ENCODE data around the gene PCYT2.

PCYT2 gene

DNA sequence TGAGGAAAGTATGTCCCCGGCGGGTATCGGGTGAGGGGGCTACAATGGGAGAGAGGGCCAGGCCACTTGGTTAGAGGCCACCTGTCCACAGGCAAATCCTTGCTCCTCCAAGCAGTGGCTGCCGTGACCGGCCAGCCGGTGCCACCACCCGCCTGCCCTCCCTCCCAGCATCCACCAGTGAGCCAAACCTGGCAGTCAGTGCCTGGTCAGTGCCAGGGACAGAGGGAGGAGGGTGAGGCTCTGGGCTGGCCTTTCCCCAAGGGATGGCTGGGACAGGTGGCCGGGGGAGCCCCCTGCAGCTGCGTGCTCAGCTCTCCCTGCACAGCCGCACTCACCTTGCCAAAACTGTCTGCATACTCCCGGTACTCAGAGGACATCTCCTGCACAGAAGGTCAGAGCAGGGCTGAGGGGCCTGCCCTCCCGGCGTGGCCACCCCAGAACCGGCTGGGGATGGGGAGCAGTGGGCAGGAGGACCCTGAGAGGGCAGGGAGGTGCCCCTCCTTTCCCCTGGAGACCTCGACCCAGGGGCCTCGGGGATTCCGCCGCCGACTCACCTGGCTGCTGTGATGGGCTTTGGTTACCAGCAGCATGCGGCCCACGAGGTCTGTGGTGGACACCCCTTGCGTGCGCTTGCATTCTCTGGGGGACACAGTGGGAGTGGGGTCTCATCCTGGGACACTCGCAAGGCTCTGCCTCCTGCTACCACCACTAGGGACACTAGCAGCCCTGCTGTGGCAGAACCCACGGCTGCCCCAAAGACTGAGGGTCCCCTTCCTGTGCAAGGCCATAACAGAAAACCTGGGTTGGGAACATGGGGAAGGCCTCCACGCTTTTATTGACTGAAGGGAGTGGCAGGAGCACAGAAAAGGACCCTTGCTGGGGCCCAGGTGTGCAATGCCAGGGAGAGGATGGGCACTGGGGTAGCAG, 3.7 kb downstream of the PCYT2 start:
- Histone ChIP-seq H3K36me3 (ENCODE audit: control insufficient read depth in 1 of 2, insufficient read depth in 2 of 2, low read length in 2 of 2) (peaks cover 4 to 21% of the 10 kb centered on the region in 2 donors), H3K27ac (ENCODE audit: low read length) (no peak overlapping the region), H3K4me1 (ENCODE audit: control insufficient read depth in 1 of 2, insufficient read depth in 2 of 2, low read length in 2 of 2) (peaks cover 0 to 18% of the 10 kb centered on the region in 2 donors), H3K4me3 (ENCODE audit: low read depth in 1 of 2, low read length in 2 of 2) (no peak overlapping the region), H3K27me3 (ENCODE audit: low read depth, low read length) (no peaks in the 10 kb centered on the region), H3K9me3 (ENCODE audit: control insufficient read depth in 1 of 2, low read length in 2 of 2) (no peaks in the 10 kb centered on the region)

DNA sequence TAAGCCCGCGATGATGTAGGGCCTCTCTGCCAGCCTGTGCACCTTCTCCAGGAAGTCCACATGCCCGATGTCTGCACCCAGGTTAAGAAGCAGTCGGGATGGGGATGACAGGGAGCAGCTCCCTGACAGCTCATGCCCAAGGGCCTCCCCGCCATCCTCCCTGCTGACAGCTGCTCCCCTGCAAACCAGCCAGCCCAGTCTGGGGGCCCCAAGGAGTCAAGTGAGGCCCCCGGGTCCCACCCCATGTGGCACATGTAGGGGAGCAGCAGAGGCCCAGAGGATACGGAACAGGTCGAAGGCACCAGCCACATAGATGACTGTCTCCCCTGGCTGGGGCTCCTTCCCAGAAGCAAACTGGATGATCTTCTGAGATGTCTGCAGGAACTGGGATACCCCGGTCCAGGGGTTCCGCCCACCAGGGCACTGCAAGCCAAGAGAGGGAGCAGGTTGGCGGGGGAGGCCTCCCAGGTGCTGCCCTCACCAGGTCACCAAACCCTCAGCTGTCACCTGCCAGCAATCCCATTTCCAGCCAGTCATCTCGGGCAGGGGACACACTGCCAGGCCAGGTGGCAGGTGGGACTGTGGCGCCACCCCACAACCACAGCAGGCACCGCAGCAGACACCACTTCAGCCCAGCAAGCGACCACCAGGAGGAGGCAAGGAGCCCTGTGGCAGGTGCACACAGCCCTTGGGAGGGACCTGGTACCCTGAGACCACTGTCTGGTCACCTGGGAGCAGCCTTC, 4.6 kb downstream of the PCYT2 start:
- Histone ChIP-seq H3K9me3 (ENCODE audit: control insufficient read depth in 1 of 2, low read length in 2 of 2) (no peaks in the 10 kb centered on the region), H3K4me1 (ENCODE audit: control insufficient read depth in 1 of 2, insufficient read depth in 2 of 2, low read length in 2 of 2) (peaks cover 0 to 24% of the 10 kb centered on the region in 2 donors), H3K4me3 (ENCODE audit: low read depth in 1 of 2, low read length in 2 of 2) (no peak overlapping the region), H3K27ac (ENCODE audit: low read length) (no peak overlapping the region), H3K36me3 (ENCODE audit: control insufficient read depth in 1 of 2, insufficient read depth in 2 of 2, low read length in 2 of 2) (peaks cover 4 to 18% of the 10 kb centered on the region in 2 donors), H3K27me3 (ENCODE audit: low read depth, low read length) (no peaks in the 10 kb centered on the region)

DNA sequence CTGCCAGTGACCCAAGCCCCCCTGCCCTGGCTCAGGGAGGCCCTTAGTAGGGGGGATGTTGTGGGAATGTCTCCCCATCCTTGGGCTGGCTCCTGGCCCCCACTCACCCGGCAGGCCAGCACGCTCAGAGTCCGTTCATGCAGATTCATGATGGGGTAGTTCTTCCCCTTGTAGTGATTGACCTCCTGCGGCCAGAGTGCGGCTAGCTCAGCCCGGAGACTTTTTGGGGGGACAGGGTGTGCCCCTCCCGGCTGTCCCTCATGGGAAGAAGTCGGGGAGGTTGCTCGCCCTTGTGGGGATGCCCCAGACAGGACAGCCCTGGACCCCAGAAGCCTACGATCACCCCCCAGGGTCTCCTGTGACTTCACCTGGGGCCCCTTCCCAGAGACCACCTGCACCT, 5.2 kb downstream of the PCYT2 start:
- Histone ChIP-seq H3K36me3 (ENCODE audit: control insufficient read depth in 1 of 2, insufficient read depth in 2 of 2, low read length in 2 of 2) (peaks cover 4 to 18% of the 10 kb centered on the region in 2 donors), H3K27me3 (ENCODE audit: low read depth, low read length) (peaks cover 5% of the 10 kb centered on the region), H3K4me3 (ENCODE audit: low read depth in 1 of 2, low read length in 2 of 2) (no peak overlapping the region), H3K4me1 (ENCODE audit: control insufficient read depth in 1 of 2, insufficient read depth in 2 of 2, low read length in 2 of 2) (peaks cover 0 to 23% of the 10 kb centered on the region in 2 donors), H3K9me3 (ENCODE audit: control insufficient read depth in 1 of 2, low read length in 2 of 2) (no peaks in the 10 kb centered on the region), H3K27ac (ENCODE audit: low read length) (no peak overlapping the region)

DNA sequence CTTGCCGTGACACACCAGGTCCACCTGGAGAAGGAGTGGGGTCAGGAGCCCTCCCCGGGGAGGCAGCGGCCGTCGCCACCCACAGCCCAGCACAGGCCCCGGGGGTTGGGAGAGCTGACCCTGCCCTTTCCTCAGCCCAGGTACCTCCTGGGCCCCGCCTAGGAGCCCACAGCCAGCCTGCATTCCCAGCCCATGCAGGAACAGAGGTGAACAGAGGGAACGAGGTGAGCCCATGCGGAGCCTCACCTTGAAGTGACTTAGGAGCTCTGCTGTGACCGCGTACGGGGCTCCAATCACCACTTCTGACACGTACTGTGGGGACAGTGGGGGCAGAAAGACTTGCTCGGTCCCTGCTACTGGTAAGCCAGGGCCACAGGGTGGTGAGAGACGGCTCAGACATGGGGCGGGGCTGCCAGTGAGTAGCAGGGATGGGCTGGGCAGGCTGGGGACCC, 5.7 kb downstream of the PCYT2 start:
- peaks cover 6% of the 10 kb centered on the region for H3K27me3 ChIP-seq (ENCODE audit: low read depth, low read length)
- peaks cover 0 to 19% of the 10 kb centered on the region in 2 donors for H3K4me1 ChIP-seq (ENCODE audit: control insufficient read depth in 1 of 2, insufficient read depth in 2 of 2, low read length in 2 of 2)
- H3K27ac ChIP-seq (ENCODE audit: low read length), result no peak overlapping the region
- peaks cover 4 to 20% of the 10 kb centered on the region in 2 donors for H3K36me3 ChIP-seq (ENCODE audit: control insufficient read depth in 1 of 2, insufficient read depth in 2 of 2, low read length in 2 of 2)
- H3K4me3 ChIP-seq (ENCODE audit: low read depth in 1 of 2, low read length in 2 of 2), result no peak overlapping the region
- H3K9me3 ChIP-seq (ENCODE audit: control insufficient read depth in 1 of 2, low read length in 2 of 2), result no peaks in the 10 kb centered on the region

DNA sequence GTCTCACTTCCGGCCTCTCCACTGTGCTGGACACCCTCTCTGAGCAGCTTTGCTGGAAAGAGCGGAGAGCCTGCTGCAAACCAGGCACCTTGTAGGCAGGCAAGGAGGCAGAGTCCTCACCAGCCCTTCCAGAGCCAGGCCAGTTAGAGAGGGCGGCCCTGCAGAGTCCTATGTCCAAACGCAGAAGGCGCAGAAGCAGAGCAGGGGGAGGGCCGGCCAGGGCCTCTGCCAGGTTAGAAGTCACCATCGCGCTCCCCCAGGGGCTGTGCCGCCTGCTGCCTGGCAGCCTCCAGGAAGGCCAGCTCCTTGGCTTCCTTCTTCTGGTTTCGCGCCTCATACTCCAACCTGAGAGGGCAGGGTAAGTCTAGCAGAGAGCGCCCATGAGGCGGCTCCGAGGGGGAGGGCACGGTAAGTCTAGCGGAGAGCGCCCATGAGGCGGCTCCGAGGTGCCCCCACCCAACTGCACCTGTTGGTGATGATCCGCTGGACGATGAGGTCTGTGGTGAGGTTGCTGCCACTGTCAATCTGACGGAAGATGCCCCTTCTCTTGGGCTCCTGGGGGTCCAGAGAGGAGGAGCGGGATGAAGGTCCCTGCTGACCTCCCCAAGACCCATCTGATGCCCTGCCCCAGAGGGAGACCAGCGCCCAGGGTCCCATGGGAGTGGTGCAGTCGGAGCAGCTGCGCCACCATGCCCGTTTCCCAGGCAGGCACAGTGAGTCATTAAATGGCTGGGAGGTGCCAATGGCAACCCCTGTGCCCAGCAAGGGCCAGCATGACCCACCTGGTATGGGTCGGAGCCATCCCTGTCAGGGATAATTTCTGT, 6.4 kb downstream of the PCYT2 start:
- H3K27me3 ChIP-seq (ENCODE audit: low read depth, low read length), result peaks cover 6% of the 10 kb centered on the region
- no peak overlapping the region for H3K4me3 ChIP-seq (ENCODE audit: low read depth in 1 of 2, low read length in 2 of 2)
- no peak overlapping the region for H3K27ac ChIP-seq (ENCODE audit: low read length)
- no peaks in the 10 kb centered on the region for H3K9me3 ChIP-seq (ENCODE audit: control insufficient read depth in 1 of 2, low read length in 2 of 2)
- H3K36me3 ChIP-seq (ENCODE audit: control insufficient read depth in 1 of 2, insufficient read depth in 2 of 2, low read length in 2 of 2), result peaks cover 4 to 26% of the 10 kb centered on the region in 2 donors
- H3K4me1 ChIP-seq (ENCODE audit: control insufficient read depth in 1 of 2, insufficient read depth in 2 of 2, low read length in 2 of 2), result peaks cover 0 to 15% of the 10 kb centered on the region in 2 donors

DNA sequence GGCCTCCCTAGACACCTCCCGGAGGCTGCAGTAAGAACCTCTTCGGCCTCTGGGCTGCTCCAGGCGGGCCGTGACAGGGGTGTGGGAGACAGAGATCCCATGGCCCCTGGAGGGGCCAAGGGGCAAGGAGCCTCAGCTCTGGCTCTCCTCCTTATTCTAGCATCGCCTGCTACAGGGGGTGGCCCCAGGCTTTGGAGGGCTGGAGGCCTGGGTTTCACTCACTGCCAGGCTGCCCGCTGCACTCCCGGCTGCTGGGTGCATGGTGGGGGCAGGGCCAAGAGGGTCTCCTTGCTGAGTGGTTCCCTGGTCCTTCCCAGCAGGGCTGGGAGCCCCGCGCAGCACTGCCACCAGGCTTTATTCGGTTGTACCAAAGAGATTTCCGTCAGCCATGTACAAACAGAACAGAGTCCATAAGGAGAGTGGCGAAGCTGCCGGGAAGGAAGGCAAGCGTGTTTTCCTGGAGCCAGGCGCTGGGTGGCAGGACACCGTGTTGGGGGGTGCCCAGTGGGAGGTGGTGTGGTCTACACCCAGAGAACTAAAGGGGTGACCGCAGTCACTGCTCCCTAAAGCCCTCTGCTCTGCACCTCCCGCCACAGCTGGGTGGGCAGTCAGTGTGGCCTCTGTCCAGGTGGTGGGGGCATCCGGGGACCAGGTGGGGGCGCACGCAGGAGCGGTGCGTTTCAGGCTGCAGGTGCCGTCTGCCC, 7.2 kb downstream of the PCYT2 start:
- H3K27ac ChIP-seq (ENCODE audit: low read length), result no peak overlapping the region
- H3K36me3 ChIP-seq (ENCODE audit: control insufficient read depth in 1 of 2, insufficient read depth in 2 of 2, low read length in 2 of 2), result peaks cover 5 to 34% of the 10 kb centered on the region in 2 donors
- H3K4me1 ChIP-seq (ENCODE audit: control insufficient read depth in 1 of 2, insufficient read depth in 2 of 2, low read length in 2 of 2), result peaks cover 0 to 15% of the 10 kb centered on the region in 2 donors
- no peak overlapping the region for H3K4me3 ChIP-seq (ENCODE audit: low read depth in 1 of 2, low read length in 2 of 2)
- H3K27me3 ChIP-seq (ENCODE audit: low read depth, low read length), result peaks cover 6% of the 10 kb centered on the region
- no peaks in the 10 kb centered on the region for H3K9me3 ChIP-seq (ENCODE audit: control insufficient read depth in 1 of 2, low read length in 2 of 2)

DNA sequence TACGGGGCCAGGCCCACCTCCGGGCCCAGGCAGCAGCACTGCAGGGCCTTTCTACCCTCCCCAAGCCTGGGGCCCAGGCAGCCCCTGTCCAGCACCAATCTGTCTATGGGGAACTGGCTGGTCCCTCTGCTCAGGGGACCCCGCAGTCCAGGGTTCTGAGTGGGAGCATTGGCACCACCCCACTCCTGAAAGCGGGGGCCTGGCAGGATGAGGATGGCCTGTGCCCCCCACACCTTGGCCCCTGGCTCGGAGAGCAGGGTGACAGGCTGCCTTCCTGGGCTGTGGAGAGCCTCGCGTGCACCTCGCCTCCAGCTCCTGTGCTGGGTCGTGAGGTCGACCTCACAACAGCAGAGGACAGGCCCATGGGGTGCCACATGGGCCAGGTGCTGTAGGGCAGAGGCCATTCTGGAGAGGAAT, 7.8 kb downstream of the PCYT2 start:
- Histone ChIP-seq H3K27ac (ENCODE audit: low read length) (no peak overlapping the region), H3K27me3 (ENCODE audit: low read depth, low read length) (peaks cover 6% of the 10 kb centered on the region), H3K9me3 (ENCODE audit: control insufficient read depth in 1 of 2, low read length in 2 of 2) (no peaks in the 10 kb centered on the region), H3K4me1 (ENCODE audit: control insufficient read depth in 1 of 2, insufficient read depth in 2 of 2, low read length in 2 of 2) (peaks cover 0 to 15% of the 10 kb centered on the region in 2 donors), H3K4me3 (ENCODE audit: low read depth in 1 of 2, low read length in 2 of 2) (no peak overlapping the region), H3K36me3 (ENCODE audit: control insufficient read depth in 1 of 2, insufficient read depth in 2 of 2, low read length in 2 of 2) (peaks cover 11 to 39% of the 10 kb centered on the region in 2 donors)

DNA sequence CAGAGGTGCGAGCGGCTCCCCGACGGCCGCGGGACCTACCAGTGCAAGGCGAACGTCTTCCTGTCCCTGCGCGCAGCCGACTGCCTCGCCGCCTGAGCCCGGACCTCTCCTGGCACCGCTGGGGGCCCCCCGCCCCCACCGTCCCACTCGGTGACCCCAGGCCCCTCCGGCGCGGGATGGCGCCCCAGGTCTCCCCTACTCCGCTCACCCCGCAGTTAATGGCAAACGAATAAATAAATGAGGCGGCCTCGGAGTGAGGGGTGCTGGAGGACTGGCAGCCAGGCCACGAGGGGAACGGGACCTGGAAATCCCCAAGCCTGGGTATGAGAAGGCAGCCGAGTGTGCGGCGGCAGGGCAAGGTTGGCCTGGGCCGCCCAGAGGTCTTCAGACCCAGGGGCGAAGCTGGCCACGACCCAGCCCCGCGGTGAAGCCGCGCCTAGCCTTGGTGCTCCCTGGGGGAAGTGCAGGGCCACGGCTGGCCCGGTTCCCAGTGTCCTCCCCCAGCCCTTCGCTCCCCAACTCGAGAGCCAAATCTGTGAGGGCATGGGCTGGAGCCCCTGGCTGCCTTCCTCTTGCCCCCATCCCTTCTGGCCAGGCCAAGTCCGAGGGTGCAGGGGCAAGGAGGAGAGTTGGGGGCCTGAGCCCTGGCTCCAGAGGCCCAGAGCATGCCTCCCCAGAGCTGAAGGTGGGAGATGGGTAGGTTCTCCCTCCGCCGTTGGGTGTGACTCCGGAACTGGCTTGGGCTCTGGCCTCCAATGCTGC, 8.4 kb downstream of the PCYT2 start:
- no peak overlapping the region for H3K27ac ChIP-seq (ENCODE audit: low read length)
- H3K4me1 ChIP-seq (ENCODE audit: control insufficient read depth in 1 of 2, insufficient read depth in 2 of 2, low read length in 2 of 2), result peaks cover 0 to 15% of the 10 kb centered on the region in 2 donors
- peak overlapping the region in 1 of 2 donors; percentile 45 for H3K4me3 ChIP-seq (ENCODE audit: low read depth in 1 of 2, low read length in 2 of 2)
- H3K36me3 ChIP-seq (ENCODE audit: control insufficient read depth in 1 of 2, insufficient read depth in 2 of 2, low read length in 2 of 2), result peaks cover 17 to 40% of the 10 kb centered on the region in 2 donors
- peaks cover 6% of the 10 kb centered on the region for H3K27me3 ChIP-seq (ENCODE audit: low read depth, low read length)
- H3K9me3 ChIP-seq (ENCODE audit: control insufficient read depth in 1 of 2, low read length in 2 of 2), result no peaks in the 10 kb centered on the region

DNA sequence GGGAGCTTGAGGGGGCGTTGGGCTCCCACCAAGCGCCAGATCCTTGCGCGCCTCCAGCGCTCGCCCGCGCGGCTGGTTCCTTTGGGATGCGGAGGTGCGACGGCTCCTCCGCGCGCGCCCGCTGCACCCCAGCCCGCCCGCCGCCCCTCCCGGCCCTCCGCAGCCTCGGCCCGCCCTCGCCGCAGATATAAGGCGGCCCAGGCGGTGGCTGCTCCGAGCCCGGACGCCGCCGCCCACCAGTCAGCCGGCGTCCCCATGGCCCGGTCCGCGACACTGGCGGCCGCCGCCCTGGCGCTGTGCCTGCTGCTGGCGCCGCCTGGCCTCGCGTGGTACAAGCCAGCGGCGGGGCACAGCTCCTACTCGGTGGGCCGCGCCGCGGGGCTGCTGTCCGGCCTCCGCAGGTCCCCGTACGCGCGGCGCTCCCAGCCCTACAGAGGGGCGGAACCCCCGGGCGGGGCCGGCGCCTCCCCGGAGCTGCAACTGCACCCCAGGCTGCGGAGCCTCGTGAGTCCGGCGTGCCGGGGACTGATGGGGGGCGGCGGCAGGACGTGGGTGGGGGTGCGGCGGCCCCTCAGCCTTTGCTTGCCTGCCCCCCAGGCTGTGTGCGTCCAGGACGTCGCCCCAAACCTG, 9.1 kb downstream of the PCYT2 start, which contains the start of gene NPB:
TSS of gene NPB (plus strand) at position 216 of the 630 bp plus-strand sequence. CDS start at position 256, 40 bp downstream.
- Histone ChIP-seq H3K9me3 (ENCODE audit: control insufficient read depth in 1 of 2, low read length in 2 of 2) (no peaks in the 10 kb centered on the region), H3K27ac (ENCODE audit: low read length) (no peak within 1 kb of the TSS), H3K4me1 (ENCODE audit: control insufficient read depth in 1 of 2, insufficient read depth in 2 of 2, low read length in 2 of 2) (peaks cover 0 to 15% of the 10 kb centered on the region in 2 donors), H3K36me3 (ENCODE audit: control insufficient read depth in 1 of 2, insufficient read depth in 2 of 2, low read length in 2 of 2) (peaks cover 20 to 40% of the 10 kb centered on the region in 2 donors), H3K27me3 (ENCODE audit: low read depth, low read length) (peaks cover 6% of the 10 kb centered on the region), H3K4me3 (ENCODE audit: low read depth in 1 of 2, low read length in 2 of 2) (peak within 1 kb of the TSS in 1 of 2 donors; percentile 45)

All from muscle layer of duodenum (tissue), 2 donors.